ENCODE measurements around the gene GPRIN1. TPM values are rescaled to one million over a fixed set of nuclear protein-coding genes. Genes with fewer than 3 reads are reported as not detected.

Gene GPRIN1
- total RNA-seq, 2 donors from 2014 or later = 0.14 to 6.6 TPM

DNA sequence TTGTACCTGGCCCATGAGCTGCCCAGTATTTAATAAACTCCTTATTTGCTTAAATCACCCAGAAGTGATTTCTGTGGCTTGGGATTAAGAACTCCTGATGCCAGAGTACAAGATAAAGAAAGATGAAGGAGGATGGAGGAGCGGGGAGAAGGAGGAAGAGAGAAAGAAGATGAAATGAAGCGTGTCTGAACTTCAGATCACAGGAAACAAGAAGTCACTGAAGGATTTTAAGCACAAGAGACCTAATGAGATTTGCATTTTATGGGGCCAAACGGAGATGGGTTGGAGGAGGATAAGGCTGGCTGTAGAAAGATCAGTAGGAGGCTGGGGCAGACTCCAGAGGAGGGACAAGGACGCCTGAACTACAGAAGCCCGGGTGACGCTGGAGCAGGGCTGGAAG lies 23.6 kb upstream of the GPRIN1 start:
- whole genome bisulfite sequencing = 16% methylated on average over 6 of the region's 6 CpGs
- intact Hi-C loops (cut with DNase I) = no loop called here

DNA sequence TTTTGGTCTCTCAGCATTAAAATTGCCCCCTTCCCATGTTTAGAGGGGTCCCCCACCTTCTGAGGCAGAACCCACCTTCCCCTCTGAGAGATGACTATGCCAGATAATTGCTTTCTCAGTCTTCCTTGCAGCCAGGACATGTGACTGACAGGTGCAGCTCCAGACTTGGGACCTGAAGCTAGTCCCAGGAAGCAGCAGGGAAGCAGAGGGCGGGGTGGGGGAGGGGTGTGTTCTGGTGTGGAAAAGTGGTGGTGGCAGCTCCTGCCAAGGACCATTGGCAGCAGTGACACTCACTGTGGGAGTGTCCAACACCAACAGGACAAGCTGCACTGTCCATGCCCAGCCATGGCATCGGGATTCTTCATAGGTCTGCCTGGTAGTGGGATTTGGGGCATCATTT lies 22.8 kb upstream of the GPRIN1 start:
- Histone ChIP-seq H3K4me1 (replicated peaks) (no peaks in the 10 kb centered on the region), H3K36me3 (no peaks in the 10 kb centered on the region), H3K4me3 (no peak overlapping the region), H3K27me3 (replicated peaks; ENCODE audit: insufficient read depth) (peaks cover 17% of the 10 kb centered on the region), H3K9me3 (no peaks in the 10 kb centered on the region), H3K27ac (no peak overlapping the region)
- no peak for DNase-seq (ENCODE audit: low spot score)
- intact Hi-C loops (cut with DNase I) = no loop called here
- TF ChIP-seq, protein P1, sequence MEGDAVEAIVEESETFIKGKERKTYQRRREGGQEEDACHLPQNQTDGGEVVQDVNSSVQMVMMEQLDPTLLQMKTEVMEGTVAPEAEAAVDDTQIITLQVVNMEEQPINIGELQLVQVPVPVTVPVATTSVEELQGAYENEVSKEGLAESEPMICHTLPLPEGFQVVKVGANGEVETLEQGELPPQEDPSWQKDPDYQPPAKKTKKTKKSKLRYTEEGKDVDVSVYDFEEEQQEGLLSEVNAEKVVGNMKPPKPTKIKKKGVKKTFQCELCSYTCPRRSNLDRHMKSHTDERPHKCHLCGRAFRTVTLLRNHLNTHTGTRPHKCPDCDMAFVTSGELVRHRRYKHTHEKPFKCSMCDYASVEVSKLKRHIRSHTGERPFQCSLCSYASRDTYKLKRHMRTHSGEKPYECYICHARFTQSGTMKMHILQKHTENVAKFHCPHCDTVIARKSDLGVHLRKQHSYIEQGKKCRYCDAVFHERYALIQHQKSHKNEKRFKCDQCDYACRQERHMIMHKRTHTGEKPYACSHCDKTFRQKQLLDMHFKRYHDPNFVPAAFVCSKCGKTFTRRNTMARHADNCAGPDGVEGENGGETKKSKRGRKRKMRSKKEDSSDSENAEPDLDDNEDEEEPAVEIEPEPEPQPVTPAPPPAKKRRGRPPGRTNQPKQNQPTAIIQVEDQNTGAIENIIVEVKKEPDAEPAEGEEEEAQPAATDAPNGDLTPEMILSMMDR (IDR thresholded peaks at IDR 0.05) = no peak
- TF ChIP-seq POLR2A (IDR thresholded peaks at IDR 0.05) = no peak
- TF ChIP-seq POLR2AphosphoS5 (IDR thresholded peaks at IDR 0.05) = no peak
- WGBS = 83% methylated on average over 2 of the region's 2 CpGs

More for the DNA sequence above, 23.6 kb upstream of the GPRIN1 start:
- DNase-seq (ENCODE audit: low spot score) = no peak
- Histone ChIP-seq H3K27ac (no peak overlapping the region), H3K36me3 (no peaks in the 10 kb centered on the region), H3K27me3 (replicated peaks; ENCODE audit: insufficient read depth) (peaks cover 12% of the 10 kb centered on the region), H3K4me3 (no peak overlapping the region), H3K4me1 (replicated peaks) (no peaks in the 10 kb centered on the region), H3K9me3 (no peaks in the 10 kb centered on the region)
- TF ChIP-seq POLR2A (IDR thresholded peaks at IDR 0.05) (no peak), POLR2AphosphoS5 (IDR thresholded peaks at IDR 0.05) (no peak)
- TF ChIP-seq, protein P1 (IDR thresholded peaks at IDR 0.05) = no peak

DNA sequence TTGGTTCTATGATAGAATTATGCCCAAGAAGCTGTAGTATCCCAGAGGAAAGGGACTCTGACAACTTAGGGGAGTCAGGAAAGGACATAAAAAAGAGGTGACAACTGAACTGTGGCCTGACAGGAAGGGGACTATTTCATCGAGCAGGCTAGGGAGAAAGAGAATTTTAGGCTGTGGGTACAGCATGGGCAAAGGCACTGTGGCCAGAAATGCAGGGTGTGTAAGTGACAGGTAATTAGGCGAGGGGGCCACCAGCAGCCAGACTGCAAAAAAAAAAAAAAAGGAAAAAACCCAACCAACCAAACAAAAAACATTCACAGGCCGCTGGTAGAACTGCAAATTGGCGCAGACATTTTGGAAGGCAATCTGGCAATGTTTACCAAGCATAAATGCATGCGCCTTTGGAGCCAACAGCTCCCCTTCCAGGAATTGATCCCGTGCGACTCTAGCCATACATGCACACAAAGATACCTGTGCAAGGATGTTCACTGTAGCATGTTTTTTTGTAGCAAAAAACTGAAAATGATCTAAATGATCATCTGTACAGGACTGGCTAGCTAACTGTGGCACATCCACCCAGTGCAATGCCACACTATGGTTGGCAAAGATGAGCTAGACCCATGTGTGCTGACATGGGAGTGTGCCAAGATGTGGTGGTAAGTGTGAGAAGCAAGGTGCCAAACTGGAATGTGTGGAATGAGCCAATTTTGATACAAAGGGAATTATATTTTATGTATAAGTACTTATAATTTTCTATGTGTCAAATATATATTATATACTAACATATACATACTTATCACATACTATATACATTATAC lies 21.6 kb upstream of the GPRIN1 start:
- Histone ChIP-seq H3K36me3 (no peaks in the 10 kb centered on the region), H3K27me3 (replicated peaks; ENCODE audit: insufficient read depth) (peaks cover 24% of the 10 kb centered on the region), H3K9me3 (no peaks in the 10 kb centered on the region), H3K4me3 (no peak overlapping the region), H3K4me1 (replicated peaks) (no peaks in the 10 kb centered on the region), H3K27ac (no peak overlapping the region)
- DNase-seq (ENCODE audit: low spot score) = no peak
- TF ChIP-seq, protein P1 (IDR thresholded peaks at IDR 0.05) = no peak
- TF ChIP-seq POLR2A (IDR thresholded peaks at IDR 0.05) = no peak
- TF ChIP-seq POLR2AphosphoS5 (IDR thresholded peaks at IDR 0.05) = no peak
- intact Hi-C loops (cut with DNase I) = no loop called here
- WGBS = 62% methylated on average over 7 of the region's 7 CpGs

DNA sequence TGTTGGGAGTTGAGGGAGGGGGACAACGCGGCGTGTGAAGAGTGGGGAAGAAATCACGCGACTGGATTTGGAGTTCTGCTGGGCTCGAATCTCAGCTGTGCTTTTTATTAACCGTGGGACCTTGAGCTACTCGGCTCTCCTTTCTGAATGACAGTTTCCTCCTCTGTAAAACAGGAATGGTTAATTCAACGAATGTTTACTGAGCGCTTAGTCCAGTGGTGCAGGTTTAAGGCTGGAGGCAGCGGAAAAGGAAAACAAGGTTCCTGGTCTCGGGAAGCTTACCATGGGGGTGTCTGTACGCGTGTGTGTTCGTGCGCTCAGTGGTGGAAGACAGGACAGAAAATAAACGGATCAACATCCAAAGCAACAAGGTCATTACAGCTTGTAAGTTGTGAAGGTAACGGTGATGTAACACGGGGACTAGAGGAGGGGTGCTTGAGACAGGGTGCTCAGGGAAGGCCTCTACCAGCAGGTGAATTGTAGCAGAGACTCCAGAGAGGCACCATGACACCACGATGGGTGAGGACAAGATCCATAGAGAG lies 20.8 kb upstream of the GPRIN1 start:
- WGBS = 6% methylated on average over 20 of the region's 20 CpGs
- no peaks in the 10 kb centered on the region for H3K9me3 ChIP-seq
- H3K4me1 ChIP-seq (replicated peaks) = no peaks in the 10 kb centered on the region
- H3K4me3 ChIP-seq = peak overlapping the region; percentile 1 to 23
- no peak for DNase-seq (ENCODE audit: low spot score)
- intact Hi-C loops (cut with DNase I) = no loop called here
- H3K27me3 ChIP-seq (replicated peaks; ENCODE audit: insufficient read depth) = peaks cover 24% of the 10 kb centered on the region
- TF ChIP-seq, protein P1 (IDR thresholded peaks at IDR 0.05) = no peak
- no peak for TF ChIP-seq POLR2AphosphoS5 (IDR thresholded peaks at IDR 0.05)
- no peak for TF ChIP-seq POLR2A (IDR thresholded peaks at IDR 0.05)
- no peak overlapping the region for H3K27ac ChIP-seq
- H3K36me3 ChIP-seq = no peaks in the 10 kb centered on the region
